ENCODE data around the gene COQ4.

COQ4 gene

DNA sequence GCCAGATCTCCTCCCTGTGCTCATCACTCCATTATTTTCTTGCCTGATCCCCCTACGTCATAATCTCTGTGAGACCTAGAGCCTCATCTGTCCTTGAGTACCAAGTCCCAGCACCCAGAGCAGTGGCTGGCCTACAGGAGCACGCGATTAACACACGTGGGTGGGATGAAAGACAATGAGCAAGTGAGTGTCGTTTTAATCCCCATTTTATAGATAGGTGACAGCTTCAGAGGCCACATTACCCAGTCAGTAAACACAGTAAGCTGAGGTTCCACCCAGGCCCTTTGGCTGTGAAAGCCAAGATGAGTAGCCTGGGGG is 17.7 kb upstream of the COQ4 start:
- Histone ChIP-seq H4K20me1 (ENCODE audit: insufficient read depth, low read length) (no peaks in the 10 kb centered on the region), H3K4me1 (ENCODE audit: insufficient read depth, low read length) (no peaks in the 10 kb centered on the region), H3K27me3 (ENCODE audit: insufficient read depth, low read length, poor library complexity) (no peaks in the 10 kb centered on the region), H3K9me3 (ENCODE audit: insufficient read depth, low read length, severe bottlenecking) (no peaks in the 10 kb centered on the region), H3K4me3 (ENCODE audit: low read depth in 1 of 2, low read length in 2 of 2) (no peak overlapping the region), H3K27ac (ENCODE audit: low read length) (no peak overlapping the region), H3K4me2 (ENCODE audit: insufficient read depth, low read length) (no peak overlapping the region), H3K79me2 (ENCODE audit: insufficient read depth, low read length) (no peaks in the 10 kb centered on the region), H3K9ac (ENCODE audit: low read depth, low read length) (no peak overlapping the region), H3K36me3 (ENCODE audit: insufficient read depth, low read length) (peaks cover 9% of the 10 kb centered on the region), H2AFZ (ENCODE audit: low read depth, low read length) (no peak overlapping the region)
- TF ChIP-seq, protein P1, sequence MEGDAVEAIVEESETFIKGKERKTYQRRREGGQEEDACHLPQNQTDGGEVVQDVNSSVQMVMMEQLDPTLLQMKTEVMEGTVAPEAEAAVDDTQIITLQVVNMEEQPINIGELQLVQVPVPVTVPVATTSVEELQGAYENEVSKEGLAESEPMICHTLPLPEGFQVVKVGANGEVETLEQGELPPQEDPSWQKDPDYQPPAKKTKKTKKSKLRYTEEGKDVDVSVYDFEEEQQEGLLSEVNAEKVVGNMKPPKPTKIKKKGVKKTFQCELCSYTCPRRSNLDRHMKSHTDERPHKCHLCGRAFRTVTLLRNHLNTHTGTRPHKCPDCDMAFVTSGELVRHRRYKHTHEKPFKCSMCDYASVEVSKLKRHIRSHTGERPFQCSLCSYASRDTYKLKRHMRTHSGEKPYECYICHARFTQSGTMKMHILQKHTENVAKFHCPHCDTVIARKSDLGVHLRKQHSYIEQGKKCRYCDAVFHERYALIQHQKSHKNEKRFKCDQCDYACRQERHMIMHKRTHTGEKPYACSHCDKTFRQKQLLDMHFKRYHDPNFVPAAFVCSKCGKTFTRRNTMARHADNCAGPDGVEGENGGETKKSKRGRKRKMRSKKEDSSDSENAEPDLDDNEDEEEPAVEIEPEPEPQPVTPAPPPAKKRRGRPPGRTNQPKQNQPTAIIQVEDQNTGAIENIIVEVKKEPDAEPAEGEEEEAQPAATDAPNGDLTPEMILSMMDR (IDR thresholded peaks at IDR 0.05; ENCODE audit: borderline replicate concordance, extremely low read depth, low read length, poor library complexity, severe bottlenecking), result no peak
- TF ChIP-seq EZH2 (IDR thresholded peaks at IDR 0.05; ENCODE audit: borderline replicate concordance, low read depth, low read length, severe bottlenecking), result no peak
- ATAC-seq (ENCODE audit: insufficient read depth, low read depth) (no peak), DNase-seq (no peak)

DNA sequence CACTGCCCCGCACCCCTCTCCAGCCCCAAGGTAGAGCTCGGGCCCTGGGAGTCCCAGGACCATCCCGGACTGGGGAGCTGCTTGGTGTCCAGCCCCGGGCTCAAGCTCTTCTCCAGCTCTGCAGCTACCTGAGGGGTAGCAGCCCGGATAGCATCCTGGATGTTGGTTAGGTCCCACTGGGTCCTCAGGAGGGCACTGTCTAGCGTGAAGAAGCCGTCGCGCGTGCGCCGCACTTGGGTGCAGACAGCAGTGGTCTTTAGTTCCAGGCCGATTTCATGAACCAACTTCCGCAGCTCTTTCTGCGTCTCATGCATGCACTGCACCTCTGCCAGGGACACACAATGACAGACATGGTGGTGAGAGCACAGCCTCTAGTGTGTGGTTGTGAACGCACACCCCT is 13.1 kb upstream of the COQ4 start:
- no peaks in the 10 kb centered on the region for H3K4me1 ChIP-seq (ENCODE audit: insufficient read depth, low read length)
- DNase-seq (no peak), ATAC-seq (ENCODE audit: insufficient read depth, low read depth) (no peak)
- no peak overlapping the region for H3K4me3 ChIP-seq (ENCODE audit: low read depth in 1 of 2, low read length in 2 of 2)
- no peaks in the 10 kb centered on the region for H3K27me3 ChIP-seq (ENCODE audit: insufficient read depth, low read length, poor library complexity)
- TF ChIP-seq, protein P1 (IDR thresholded peaks at IDR 0.05; ENCODE audit: borderline replicate concordance, extremely low read depth, low read length, poor library complexity, severe bottlenecking), result no peak
- no peak for TF ChIP-seq EZH2 (IDR thresholded peaks at IDR 0.05; ENCODE audit: borderline replicate concordance, low read depth, low read length, severe bottlenecking)
- no peaks in the 10 kb centered on the region for H4K20me1 ChIP-seq (ENCODE audit: insufficient read depth, low read length)
- H3K9me3 ChIP-seq (ENCODE audit: insufficient read depth, low read length, severe bottlenecking), result no peaks in the 10 kb centered on the region
- H3K36me3 ChIP-seq (ENCODE audit: insufficient read depth, low read length), result peaks cover 34% of the 10 kb centered on the region
- no peak overlapping the region for H3K4me2 ChIP-seq (ENCODE audit: insufficient read depth, low read length)
- H3K9ac ChIP-seq (ENCODE audit: low read depth, low read length), result no peak overlapping the region
- no peak overlapping the region for H2AFZ ChIP-seq (ENCODE audit: low read depth, low read length)
- no peaks in the 10 kb centered on the region for H3K79me2 ChIP-seq (ENCODE audit: insufficient read depth, low read length)
- H3K27ac ChIP-seq (ENCODE audit: low read length), result no peak overlapping the region

DNA sequence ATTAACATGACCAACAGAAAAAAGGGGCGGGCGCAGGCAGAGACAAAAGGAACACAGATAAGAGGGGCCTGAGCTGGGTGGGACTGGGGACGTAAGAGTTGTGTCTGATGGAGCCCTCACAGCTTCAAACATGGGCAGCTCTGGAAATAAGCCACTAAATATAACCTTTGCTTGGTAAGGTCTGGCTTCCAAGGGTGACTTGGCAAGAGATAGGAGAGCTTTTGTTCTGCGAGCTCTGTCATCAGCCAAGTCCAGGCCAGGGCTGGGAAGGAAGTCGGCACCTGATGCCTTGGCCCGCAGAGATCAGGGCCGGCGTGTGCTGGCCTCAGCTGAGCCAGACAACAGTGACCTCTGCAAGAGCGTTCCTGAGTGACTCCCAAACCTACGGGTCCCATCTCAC is 12.2 kb upstream of the COQ4 start:
- Histone ChIP-seq H3K9ac (ENCODE audit: low read depth, low read length) (no peak overlapping the region), H3K36me3 (ENCODE audit: insufficient read depth, low read length) (peaks cover 43% of the 10 kb centered on the region), H3K27me3 (ENCODE audit: insufficient read depth, low read length, poor library complexity) (no peaks in the 10 kb centered on the region), H3K4me1 (ENCODE audit: insufficient read depth, low read length) (no peaks in the 10 kb centered on the region), H4K20me1 (ENCODE audit: insufficient read depth, low read length) (no peaks in the 10 kb centered on the region), H3K4me3 (ENCODE audit: low read depth in 1 of 2, low read length in 2 of 2) (no peak overlapping the region), H3K79me2 (ENCODE audit: insufficient read depth, low read length) (no peaks in the 10 kb centered on the region), H3K9me3 (ENCODE audit: insufficient read depth, low read length, severe bottlenecking) (no peaks in the 10 kb centered on the region), H2AFZ (ENCODE audit: low read depth, low read length) (no peak overlapping the region), H3K4me2 (ENCODE audit: insufficient read depth, low read length) (no peak overlapping the region), H3K27ac (ENCODE audit: low read length) (no peak overlapping the region)
- ATAC-seq (ENCODE audit: insufficient read depth, low read depth), result no peak
- no peak for DNase-seq
- no peak for TF ChIP-seq EZH2 (IDR thresholded peaks at IDR 0.05; ENCODE audit: borderline replicate concordance, low read depth, low read length, severe bottlenecking)
- TF ChIP-seq, protein P1 (IDR thresholded peaks at IDR 0.05; ENCODE audit: borderline replicate concordance, extremely low read depth, low read length, poor library complexity, severe bottlenecking), result no peak

DNA sequence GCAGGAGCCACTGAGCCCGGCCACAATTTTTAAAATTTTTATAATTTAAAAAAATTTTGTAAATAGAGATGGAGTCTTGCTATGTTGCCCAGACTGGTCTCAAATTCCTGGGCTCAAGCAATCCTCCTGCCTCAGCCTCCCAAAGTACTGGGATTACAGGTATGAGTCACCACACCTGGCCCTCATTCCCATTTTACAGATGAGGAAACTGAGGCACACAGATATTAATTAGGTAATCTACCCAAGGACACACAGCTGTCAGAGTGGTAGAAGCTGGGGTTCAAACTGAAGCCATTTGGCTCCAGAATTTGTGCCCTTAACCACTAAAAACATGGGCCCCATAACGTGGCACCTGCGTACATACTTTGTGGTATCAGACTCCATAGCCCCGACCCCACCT is 7.9 kb upstream of the COQ4 start:
- Histone ChIP-seq H3K27me3 (ENCODE audit: insufficient read depth, low read length, poor library complexity) (no peaks in the 10 kb centered on the region), H4K20me1 (ENCODE audit: insufficient read depth, low read length) (no peaks in the 10 kb centered on the region), H3K4me1 (ENCODE audit: insufficient read depth, low read length) (no peaks in the 10 kb centered on the region), H2AFZ (ENCODE audit: low read depth, low read length) (no peak overlapping the region), H3K4me2 (ENCODE audit: insufficient read depth, low read length) (no peak overlapping the region), H3K79me2 (ENCODE audit: insufficient read depth, low read length) (no peaks in the 10 kb centered on the region), H3K9ac (ENCODE audit: low read depth, low read length) (no peak overlapping the region), H3K27ac (ENCODE audit: low read length) (no peak overlapping the region), H3K36me3 (ENCODE audit: insufficient read depth, low read length) (peaks cover 56% of the 10 kb centered on the region), H3K4me3 (ENCODE audit: low read depth in 1 of 2, low read length in 2 of 2) (no peak overlapping the region), H3K9me3 (ENCODE audit: insufficient read depth, low read length, severe bottlenecking) (no peaks in the 10 kb centered on the region)
- ATAC-seq (ENCODE audit: insufficient read depth, low read depth), result no peak
- DNase-seq, result no peak
- TF ChIP-seq EZH2 (IDR thresholded peaks at IDR 0.05; ENCODE audit: borderline replicate concordance, low read depth, low read length, severe bottlenecking), result no peak
- TF ChIP-seq, protein P1 (IDR thresholded peaks at IDR 0.05; ENCODE audit: borderline replicate concordance, extremely low read depth, low read length, poor library complexity, severe bottlenecking), result no peak
